Suppressor macrophage (primary cell): ENCODE data around the gene HACE1.
A peak's percentile ranks its signal among the peaks of the same experiment; 100 is the strongest.
"Not testable (repeated sequence)": the region's sequence is repeated elsewhere in the genome, so short reads cannot be mapped to it uniquely, and the experiment has no call there.

Source experiments
- DNase-seq, 4 experiments: peaks; one replicate each; pipeline ENCODE4 v3.0.0-alpha.2; 2020 to 2022

The HACE1 gene

DNA sequence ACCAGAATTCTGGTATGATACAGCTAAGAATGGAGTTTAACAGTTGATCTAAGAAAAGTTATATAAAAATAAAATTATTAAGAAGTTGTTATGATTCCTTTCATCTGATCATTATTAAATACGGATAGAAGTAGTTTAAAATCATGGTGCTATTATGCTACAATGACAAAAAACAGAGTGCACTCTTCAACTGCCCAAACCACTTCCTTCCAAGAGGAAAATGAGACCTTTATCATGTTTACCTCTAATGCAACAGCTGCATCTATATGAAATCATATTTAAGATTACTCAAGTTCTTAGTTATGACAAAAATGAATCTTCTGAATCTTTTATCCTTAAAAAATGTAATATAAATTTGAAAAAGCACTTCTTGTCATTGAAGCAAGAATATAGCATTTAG is 31.2 kb downstream of the HACE1 start:
- no peak for DNase-seq

GRCh38 chr6:104820820-104821219 is 38.9 kb downstream of the HACE1 start:
- DNase-seq: not testable (repeated sequence)

GRCh38 chr6:104816125-104816524 is 43.6 kb downstream of the HACE1 start:
- DNase-seq: no peak

DNA sequence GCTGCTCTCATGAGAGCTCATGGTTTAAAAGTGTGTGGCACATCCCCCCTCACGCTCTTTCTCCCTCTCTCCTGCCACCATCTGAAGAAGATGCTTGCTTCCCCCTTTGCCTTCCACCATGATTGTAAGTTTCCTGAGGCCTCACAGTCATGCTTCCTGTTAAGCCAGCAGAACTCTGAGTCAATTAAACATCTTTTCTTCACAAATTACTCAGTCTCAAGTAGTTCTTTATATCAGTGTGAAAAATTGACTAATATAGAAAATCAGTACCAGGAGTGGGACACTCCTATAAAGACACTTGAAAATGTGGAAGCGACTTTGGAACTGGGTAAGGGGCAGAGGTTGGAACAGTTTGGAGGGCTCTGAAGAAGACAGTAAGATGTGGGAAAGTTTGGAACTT is 45.0 kb downstream of the HACE1 start:
- DNase-seq: no peak

DNA sequence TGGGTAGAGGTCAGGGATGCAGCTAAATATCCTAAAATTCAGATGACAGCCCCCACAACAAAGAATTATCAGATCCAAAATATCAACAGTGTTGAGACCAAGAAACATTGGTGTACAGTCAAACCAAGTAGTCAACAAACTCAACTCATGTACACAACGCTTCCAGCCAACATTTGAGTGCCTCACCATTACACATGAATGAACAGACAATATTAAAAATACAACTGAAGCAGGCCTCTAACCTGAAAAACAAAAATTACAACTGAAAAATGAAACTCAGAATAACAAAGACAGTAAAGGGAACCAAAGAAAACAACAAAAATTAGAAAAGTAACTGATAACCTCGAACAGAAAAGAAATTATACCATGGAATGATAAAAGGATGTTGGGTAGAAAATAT is 46.2 kb downstream of the HACE1 start:
- no peak for DNase-seq

GRCh38 chr6:104809116-104809515 is 50.6 kb downstream of the HACE1 start:
- DNase-seq: no peak

- DNase-seq: not testable (repeated sequence)
Observed at GRCh38 chr6:104805335-104805734, 54.4 kb downstream of the HACE1 start.

GRCh38 chr6:104799134-104799657 is 60.5 kb downstream of the HACE1 start:
- DNase-seq: peak in 1 of 4 experiments; percentile 13

DNA sequence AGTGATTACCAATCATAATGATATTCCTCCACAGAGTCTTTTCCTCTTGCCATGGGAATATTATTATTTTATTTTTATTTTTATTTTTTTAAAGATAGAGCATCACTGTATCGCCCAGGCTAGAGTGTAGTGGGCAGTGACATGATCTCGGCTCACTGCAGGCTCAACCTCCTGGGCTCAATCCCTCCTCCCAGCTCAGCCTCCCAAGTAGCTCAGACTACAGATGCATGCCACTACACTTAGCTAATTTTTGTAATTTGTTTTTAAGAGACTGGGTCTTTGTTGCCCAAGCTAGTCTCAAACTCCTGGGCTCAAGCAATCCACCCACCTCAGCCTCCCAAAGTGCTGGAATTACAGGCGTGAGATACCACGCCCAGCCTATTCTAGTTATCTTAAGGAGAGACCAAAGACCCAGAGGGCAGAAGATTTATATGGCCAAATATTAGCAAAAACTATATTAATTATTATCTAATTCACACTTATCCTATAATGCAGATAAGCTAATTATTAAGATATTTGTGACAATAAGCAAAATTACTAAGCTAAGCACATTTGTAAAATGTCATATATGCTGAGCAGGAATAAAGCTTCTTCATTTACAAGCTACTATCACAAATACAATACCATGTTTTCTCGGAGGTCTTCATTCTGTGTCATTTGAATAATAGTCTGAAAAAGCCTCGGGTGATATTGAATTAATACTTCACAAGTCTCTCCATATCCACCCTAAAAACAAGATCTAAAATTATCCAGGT is 63.5 kb downstream of the HACE1 start:
- DNase-seq: no peak

DNA sequence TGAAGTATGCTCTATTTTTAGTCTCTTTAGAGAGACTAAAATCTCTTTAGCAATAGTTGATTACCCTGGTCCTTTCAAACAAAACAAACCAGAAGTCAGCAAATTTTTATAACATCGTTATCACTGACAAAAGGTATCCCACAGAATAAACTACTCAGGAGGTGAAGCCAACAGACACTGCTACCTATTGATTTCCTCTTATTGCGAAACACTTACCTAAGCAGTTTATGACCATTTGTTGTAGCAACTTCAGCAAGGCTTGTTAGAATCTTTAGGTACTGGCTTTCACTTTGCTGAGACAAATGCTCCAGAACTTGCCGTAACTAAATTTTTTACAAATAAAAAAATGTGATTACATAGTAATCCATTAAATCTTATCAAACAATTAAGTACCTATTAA is 64.4 kb downstream of the HACE1 start:
- DNase-seq: no peak

GRCh38 chr6:104789770-104790190 is 69.9 kb downstream of the HACE1 start:
- DNase-seq: peak in 2 of 4 experiments; percentile 28 to 45

DNA sequence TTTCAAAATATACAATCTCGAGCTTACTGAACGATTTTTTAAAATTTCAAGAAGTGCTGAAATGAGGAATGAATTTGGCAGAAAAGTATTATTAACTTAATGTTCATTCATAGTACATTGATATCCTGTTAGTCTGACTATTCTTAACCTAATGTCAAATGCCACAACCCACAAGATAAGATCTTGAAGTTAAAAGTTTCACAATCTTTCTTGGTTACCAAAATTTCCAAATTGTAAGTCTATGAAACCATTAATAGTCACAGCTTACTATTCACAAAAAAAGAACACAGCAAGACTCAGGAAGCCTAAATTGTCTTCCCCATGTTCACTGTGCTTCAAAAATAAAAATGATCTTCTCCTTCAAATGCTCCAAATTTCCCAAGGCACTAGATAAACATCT is 71.3 kb downstream of the HACE1 start:
- DNase-seq: no peak

DNA sequence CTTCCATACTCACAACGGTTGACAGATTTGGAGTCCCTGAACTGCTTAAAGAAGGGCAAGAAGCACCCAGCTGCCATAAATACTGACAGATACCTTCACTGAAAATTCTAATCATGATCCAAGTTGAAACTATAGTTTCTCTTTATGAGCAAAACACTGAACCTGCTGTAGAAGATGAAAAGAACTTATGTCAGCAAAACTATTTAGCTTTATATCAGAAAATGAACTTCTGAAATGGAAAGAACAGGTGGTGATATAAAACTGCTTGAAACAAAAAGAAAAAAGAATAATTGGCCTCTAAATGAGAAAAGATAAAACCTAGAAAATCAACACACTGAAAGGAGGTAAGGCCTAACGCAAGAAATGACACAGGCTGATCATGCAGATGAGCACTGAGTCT is 72.4 kb downstream of the HACE1 start:
- DNase-seq: no peak

DNA sequence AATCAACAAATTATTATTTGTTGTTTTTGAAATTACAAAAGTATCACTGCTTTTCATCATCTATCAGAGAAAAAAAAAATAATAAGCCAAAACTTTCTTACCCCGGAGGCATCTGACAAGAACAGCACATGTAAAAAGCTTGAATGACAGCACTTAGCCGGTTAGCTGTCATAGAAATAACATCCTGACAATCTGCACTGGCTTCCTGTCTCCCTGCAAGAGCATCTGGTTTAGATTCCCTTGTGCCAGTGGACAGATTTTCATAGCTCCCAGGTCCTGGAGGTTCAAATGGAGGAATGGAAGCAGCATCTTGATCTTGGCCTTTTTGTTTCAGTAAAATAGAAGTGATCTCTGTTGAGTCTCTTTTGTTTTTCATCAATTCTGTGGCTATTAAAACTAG is 74.8 kb downstream of the HACE1 start:
- DNase-seq: no peak

DNA sequence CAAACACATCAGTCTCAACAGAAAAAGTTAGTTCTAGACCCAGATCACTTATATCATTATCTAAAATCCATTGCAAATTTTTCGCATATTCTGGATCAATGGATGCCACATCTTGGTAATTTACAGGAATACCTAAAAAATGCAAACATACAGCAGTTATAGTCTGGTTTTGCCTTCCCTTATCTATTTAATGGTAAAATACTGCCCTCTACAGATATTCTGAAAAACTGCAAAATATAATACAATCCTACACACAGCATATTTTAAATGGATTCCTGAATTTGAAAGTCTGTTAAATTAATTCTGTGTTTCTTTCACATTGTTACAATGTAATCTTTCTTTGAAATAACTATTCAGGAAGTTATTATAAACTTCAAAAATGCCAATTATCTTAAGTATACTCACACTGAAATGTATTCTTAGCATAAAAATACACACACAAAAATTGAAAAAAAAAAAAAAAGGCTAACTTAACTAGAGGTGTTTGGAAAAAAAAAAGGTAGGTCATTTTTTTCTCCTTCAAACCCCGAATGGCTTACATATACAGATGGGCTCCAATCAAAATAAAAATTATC is 88.4 kb downstream of the HACE1 start:
- DNase-seq: peak in 2 of 4 experiments; percentile 53 to 66

GRCh38 chr6:104768906-104769305 is 90.8 kb downstream of the HACE1 start:
- no peak for DNase-seq

DNA sequence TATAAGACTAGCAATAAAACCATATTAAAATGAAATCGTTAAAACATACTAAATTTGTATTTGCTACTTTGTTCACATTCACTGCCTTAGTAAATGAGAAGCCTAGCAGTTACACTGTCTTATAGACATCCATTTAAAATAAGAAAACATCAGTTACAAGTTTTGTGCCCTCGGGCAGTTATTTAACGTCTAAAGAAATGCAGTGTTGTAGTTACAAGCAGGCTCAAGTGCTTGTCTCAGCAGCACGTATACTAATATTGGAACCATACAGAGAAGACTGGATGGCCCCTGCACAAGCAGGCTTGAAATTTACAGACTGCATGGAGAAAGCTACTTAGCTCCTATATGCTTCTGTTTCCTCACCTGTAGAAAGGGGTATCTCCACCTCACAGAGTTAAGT is 93.1 kb downstream of the HACE1 start:
- no peak for DNase-seq

DNA sequence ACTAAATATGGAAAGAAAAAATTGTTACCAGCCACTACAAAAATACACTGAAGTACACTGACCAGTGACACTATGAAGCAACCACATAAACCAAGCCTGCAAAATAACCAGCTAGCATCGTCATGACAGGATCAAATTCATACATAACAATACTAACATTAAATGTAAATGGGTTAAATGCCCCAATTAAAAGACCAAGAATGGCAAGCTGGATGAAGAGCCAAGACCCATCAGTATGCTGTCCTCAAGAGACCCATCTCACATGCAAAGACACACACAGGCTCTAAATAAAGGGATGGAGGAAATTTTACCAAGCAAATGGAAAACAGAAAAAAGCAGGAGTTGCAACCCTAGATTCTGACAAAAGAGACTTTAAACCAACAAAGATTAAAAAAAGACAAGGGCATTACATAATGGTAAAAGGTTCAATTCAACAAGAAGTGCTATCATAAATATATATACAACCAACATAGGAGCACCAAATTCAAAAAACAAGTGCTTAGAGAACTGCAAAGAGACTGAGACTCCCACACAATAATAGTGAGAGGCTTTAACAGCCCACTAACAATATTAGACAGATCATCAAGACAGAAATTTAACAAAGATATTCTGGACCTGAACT is 104.8 kb downstream of the HACE1 start:
- DNase-seq: no peak

DNA sequence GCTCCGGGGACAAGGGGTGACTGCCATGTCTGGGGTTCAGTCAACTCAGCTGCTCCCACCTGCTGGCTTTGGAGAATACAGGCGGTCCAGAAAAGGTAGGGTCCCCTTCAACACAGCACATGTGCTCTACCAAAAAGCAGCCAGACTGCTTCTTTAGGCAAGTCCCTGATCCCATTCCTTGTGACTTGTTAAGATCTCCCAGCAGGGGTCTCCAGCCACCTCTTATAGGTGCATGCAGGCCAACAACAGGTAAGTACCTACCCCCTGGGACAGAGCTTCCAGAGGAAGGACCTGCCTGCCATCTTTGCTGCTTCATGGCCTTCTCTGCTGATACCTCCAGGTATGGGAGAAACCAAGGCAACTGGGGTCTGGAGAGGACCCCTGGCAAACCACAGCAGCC is 106.5 kb downstream of the HACE1 start:
- DNase-seq: no peak

- DNase-seq: no peak
Observed at GRCh38 chr6:104750449-104750848, 109.3 kb downstream of the HACE1 start.

- not testable (repeated sequence) for DNase-seq
Observed at GRCh38 chr6:104739124-104739523, 120.6 kb downstream of the HACE1 start.

DNA sequence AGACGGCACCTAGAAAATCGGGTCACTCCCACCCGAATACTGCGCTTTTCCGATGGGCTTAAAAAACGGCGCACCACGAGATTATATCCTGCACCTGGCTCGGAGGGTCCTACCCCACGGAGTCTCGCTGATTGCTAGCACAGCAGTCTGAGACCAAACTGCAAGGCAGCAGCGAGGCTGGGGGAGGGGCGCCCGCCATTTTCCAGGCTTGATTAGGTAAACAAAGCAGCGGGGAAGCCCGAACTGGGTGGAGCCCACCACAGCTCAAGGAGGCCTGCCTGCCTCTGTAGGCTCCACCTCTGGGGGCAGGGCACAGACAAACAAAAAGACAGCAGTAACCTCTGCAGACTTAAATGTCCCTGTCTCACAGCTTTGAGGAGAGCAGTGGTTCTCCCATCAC is 122.2 kb downstream of the HACE1 start:
- not testable (repeated sequence) for DNase-seq

GRCh38 chr6:104736545-104736944 is 123.2 kb downstream of the HACE1 start:
- no peak for DNase-seq

- no peak for DNase-seq
Observed at GRCh38 chr6:104730450-104730849, 129.3 kb downstream of the HACE1 start.
